GM21447 (cell line): ENCODE data around the gene ACTR6.

ENCODE experiments used
- ATAC-seq: cut with Tn5 transposase; IDR thresholded peaks from one replicate; pipeline ENCODE4 v1.9.1; 2021; ENCODE audit not compliant: unreplicated experiment

ACTR6 gene

DNA sequence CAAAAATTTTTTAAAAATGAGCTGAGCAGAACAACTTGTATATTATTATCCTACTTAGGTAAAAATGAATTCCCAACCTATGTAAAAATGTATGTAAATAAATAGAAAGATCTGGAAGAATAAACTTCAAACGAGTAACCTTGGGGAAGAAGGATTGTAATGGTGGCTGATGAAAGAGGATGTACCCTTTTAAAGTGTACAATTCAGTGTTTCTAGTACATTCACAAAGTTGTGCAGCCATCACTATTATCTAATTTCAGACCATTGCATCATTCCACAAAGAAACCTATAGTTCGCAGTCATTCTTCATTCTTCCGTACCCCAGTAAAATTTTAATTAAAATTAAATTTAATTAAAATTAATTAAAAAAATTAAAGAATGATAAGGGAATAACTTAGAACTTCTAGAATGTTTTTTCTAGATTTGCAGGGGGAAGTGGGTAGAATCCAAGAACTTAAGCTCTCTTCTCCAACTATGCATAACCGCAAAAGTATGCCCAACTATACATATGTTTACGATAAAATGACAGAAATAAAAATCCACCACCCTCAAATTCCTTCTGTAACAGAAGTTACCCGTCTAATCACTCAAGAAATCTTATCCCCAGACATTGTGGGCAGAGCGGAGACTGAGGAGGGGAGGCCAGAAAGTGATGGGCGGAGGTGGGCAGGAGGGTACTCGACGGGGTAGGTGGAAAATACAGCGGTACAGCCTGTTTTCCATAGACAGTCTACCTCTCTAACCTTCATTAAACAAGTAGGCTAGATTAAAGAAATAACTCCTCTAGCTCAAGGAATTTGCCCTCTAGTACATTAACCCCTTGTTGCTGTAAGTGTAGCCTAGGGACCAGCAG is 65.3 kb downstream of the ACTR6 start:
- ATAC-seq = peak; percentile 6

- ATAC-seq = peak; percentile 82
Measured at GRCh38 chr12:100266585-100266834, 65.9 kb downstream of the ACTR6 start.

- ATAC-seq = peak; percentile 93
Measured at GRCh38 chr12:100266835-100267602, 66.4 kb downstream of the ACTR6 start, which contains the start of the genes DEPDC4 and SCYL2. Gene DEPDC4, minus strand, starts transcription at chr12:100267079. Its CDS starts 3 bp downstream, at chr12:100267076. Gene SCYL2, plus strand, starts transcription at chr12:100267177. Its CDS starts 15,794 bp downstream, at chr12:100282971.

- ATAC-seq = peak; percentile 15
Measured at GRCh38 chr12:100267603-100268281, 67.1 kb downstream of the ACTR6 start.

DNA sequence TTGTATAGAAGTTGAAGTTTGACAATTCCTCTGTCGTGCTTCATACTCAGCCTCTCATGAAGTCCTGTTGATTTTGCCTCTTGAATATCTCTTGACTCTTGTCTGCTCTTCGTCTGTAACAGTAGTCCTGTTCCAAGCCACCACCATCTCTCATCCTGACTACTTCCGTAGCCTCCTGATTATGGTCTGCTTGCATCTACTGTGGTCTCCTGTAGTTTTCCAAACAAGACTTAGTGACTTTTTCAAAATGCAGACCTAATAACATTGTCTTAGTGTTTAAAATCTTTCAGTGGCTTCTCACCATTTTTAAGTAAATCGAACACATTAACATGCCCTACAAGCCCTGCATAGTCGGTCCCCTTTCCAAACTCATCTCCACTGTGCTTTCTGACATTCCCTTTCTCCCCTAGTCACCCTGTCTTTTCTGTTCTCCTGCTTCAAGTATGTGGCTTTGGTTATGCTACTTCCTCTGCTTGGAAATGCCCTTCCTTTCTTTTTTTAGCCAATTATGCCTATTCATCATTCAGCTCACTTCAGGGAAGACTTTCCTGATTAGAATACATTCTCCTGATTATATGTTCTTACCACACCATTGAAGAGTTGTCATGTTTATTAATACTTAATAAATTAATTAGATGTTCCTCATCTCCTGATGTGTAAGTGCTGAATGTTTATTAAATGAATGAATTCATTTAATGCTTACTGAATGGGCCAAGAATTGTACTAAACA is 68.4 kb downstream of the ACTR6 start:
- ATAC-seq = no peak

DNA sequence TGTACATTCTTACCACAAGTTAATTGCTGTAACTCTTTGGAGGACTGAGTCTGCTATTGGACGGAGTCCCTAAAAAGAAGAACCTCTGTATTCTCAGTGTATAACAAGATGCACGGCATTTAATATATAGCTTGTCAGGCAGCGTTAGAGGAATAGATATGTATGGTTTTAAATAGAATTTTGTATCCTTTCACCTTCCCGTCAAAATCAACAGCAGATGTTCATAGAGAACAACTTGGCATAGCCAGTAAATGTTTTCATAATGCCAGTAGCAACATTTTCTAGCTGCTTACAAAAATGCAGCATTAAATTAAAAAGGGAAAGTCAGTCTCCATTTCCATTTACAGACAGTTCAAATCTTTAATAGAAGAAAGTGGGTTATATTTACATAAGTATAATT is 73.2 kb downstream of the ACTR6 start:
- ATAC-seq = no peak
